GM19397 (cell line): ENCODE measurements around the gene HDDC3.

Experiments used
- ATAC-seq: cut with Tn5 transposase; IDR thresholded peaks from one replicate; pipeline ENCODE4 v1.9.1; 2021; ENCODE audit warnings: mild to moderate bottlenecking, moderate library complexity; ENCODE audit not compliant: unreplicated experiment

The HDDC3 gene, protein sequence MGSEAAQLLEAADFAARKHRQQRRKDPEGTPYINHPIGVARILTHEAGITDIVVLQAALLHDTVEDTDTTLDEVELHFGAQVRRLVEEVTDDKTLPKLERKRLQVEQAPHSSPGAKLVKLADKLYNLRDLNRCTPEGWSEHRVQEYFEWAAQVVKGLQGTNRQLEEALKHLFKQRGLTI

DNA sequence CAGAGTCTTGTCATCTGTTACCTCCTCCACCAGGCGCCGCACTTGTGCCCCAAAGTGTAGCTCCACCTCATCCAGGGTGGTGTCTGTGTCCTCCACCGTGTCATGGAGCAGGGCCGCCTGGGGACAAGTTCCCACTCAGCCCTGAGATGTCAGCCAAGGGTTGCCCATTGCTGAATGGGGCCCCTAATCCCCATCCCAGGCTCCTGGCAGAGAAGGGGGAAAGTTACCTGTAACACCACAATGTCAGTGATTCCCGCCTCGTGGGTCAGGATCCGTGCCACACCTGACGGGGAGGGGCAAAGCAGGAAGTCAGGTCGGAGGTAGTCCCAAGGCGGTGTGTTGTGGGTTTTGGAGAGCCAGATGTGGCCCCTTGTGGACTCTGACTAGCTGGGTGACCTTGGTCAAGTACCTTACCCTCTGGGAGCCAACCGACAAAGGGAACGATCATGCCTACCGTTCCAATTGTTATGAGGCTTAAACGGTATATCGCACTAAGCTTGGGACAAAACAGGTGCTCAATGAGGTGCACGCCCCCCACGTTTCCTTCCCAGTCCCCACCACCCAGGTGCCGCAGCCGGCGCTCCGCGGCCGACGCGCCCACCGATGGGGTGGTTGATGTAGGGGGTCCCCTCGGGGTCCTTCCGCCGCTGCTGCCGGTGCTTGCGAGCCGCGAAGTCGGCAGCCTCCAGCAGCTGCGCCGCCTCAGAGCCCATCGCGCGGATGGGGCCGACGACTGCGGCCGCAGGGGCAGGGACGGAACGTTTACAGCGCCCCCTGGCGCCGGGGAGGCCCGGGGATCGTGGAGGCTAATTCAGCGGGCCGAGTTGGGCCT lies at the start of gene HDDC3:
HDDC3 (minus strand) TSS at position 722 of the 832 bp plus-strand sequence; CDS start at position 713, 9 bp downstream.
- ATAC-seq, result peak; percentile 40

DNA sequence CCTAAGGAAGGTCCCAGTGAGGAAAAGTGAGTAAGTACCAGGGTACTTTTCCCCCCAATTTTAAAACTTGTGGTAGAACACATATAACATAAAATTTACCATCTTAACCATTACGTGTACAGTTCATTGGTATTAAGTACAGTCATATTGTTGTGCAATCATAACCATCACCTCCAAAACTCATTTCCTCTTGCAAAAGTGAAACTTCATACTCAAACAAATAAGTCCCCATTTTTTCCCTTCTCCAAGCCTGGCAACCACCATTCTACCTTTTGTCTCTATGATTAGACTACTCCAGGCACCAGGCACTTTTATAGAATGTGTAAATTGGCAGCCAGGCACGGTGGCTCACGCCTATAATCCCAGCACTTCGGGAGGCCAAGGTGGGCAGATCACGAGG lies 49.8 kb upstream of the HDDC3 start:
- peak; percentile 37 for ATAC-seq

DNA sequence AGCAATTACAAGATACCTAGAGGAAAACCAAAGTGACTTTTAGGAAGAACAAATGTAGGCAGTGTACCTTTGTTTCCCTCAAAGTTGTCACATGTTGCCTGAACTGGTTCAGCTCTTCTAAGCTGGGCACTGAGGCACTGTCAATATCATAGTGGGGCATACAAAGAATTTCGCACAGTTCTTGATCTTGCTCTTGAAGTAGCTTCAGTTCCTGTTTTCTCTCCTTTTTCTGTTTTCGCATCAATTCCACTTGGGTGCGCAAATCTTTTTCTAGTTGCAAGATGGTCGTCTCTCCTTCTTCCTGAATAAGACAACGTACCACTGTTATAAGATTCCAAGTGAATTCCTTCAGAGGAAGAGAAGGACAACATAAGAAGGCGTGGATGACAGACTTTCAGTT lies 49.3 kb upstream of the HDDC3 start:
- peak; percentile 74 for ATAC-seq

DNA sequence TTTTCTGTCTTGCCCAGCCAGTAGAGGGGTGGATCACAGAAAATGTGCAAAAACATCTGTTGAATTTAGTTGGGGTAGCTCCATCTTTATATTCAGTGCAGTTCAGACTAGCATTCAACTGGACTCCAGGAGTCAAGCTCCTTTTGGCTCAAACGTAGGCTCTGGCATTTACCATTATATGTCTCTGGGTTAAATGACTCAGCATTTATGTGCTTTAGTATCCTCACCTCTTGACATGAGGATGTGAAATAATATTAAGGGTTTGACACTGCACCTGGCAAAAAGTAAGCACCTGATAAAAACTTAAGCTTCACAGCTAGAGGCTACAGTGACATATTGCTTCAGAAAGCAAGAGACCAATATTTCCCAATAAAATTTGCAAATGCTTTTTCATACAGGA lies 47.2 kb upstream of the HDDC3 start:
- no peak for ATAC-seq

DNA sequence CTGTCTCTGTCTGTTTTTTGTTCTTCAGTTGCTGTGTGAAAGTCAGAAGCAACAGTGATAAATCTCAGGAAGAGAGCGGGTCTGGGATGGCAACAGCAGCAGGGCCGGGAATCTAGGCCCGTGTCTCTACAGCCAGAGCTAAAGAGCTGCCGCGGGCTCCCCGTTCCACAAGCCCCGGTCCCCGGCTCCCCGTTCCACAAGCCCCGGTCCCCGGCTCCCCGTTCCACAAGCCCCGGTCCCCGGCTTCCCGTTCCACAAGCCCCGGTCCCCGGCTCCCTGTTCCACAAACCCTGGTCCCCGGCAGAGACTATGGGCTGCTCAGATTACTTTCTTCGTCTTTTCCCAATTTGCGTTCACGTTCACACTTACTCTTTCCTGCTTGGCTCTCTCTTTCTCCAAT lies 41.9 kb upstream of the HDDC3 start:
- no peak for ATAC-seq

DNA sequence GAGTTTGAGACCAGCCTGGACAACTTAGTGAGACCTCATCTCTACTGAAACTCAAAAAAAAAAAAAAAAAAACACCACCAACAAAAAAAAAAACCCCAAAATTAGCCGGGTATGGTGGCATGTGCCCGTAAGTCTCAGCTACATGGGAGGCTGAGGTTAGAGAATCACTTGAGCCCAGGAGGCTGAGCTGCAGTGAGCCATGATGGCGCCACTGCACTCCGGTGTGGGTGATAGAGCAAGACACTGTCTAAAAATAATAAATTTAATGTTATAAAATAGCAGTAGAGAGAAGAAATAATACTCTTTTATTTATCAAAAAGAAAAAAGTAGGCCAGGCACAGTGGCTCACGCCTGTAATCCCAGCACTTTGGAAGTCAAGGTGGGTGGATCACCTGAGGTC lies 39.8 kb upstream of the HDDC3 start:
- ATAC-seq, result no peak

DNA sequence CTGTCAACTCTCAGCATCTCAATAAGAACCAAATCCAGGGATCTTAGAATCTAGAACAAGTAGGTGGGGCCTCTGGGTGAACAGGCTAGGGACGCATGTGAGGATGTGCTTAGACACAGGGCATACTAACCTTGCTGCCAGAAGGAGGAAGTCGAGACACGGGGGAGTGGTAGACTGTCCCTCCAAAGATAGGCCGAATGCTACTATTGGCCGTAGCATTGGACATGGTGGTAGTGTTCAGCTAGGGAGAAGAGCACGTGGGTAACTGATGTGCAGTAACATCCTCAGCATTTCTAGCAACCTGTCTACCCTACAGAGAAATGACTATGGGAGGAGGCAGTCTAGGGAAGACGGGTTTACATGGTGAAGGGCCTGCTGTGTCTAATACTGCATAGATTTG lies 37.9 kb upstream of the HDDC3 start:
- ATAC-seq, result no peak

DNA sequence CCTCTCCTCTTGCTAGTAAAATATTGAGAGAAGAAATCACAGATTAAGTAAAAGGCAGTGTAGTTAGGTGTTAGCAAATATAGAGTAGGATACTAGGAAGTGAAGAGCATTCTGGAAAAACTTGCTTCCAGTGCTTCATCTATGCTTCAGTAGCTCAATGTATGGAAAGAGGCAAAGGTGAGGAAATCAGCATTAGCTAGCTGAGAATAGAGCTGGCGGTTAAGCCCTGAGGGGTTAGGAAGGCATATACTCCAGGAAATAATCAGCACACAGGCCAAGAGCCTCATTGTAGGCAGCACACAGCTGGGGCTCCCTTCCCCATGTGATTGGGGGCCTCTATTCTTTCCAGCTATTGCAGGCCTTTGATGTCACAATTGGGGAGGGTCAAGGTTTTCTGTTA lies 36.1 kb upstream of the HDDC3 start:
- ATAC-seq, result no peak

DNA sequence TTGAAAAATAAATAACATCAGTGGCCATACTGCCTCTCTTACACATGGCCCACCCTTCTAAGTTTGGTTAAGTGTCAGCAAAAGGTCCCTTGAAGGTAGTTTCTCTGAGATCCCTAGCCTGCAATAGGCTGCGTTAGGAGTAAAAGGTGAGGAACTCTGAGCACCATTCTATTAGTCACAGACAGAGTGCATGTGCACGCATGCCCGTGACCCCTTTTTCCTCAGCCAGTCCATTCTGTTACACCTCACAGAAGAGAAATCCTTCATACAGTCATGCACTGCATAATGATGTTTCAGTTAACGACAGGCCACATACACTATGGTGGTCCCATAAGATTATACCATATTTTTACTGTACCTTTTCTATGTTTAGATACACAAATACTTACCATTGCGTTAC lies 34.9 kb upstream of the HDDC3 start:
- no peak for ATAC-seq

DNA sequence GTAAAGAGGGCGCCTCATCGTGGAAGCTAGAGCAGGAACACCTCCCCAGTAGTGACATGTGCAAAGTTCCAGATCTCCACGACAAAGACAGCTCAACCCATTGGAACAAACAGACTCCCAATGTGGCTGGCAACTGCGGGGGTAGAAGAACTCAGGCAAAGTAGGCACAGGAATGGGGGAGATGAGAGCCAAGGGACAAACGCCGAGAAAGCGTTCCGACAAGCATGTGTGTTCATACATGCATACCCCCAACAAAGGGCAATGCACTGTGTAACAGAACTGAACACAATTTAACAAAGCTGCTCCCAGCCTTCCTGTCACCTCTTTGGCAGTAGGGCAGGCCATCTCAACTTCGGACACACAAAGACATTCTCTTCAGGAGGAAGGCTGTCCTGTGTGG lies 33.9 kb upstream of the HDDC3 start:
- no peak for ATAC-seq

DNA sequence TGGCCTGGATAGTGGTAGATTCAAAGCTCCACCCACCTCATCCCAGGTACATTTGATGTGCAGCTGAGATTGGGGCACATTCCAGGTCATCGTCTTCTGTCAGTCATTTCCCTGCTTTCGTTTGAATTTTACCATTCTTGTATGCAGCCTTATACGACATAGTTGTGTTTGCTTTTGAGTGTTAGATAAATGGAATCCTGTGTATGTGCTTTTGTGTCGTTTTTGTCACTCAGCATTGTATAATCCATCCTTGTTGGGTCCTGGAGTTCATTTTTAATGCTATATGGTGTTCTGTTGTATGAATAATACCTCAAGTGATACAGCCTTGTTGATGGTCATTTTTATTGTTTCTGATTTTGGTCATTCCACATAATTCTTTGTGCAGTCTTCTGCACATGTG lies 29.7 kb upstream of the HDDC3 start:
- no peak for ATAC-seq

DNA sequence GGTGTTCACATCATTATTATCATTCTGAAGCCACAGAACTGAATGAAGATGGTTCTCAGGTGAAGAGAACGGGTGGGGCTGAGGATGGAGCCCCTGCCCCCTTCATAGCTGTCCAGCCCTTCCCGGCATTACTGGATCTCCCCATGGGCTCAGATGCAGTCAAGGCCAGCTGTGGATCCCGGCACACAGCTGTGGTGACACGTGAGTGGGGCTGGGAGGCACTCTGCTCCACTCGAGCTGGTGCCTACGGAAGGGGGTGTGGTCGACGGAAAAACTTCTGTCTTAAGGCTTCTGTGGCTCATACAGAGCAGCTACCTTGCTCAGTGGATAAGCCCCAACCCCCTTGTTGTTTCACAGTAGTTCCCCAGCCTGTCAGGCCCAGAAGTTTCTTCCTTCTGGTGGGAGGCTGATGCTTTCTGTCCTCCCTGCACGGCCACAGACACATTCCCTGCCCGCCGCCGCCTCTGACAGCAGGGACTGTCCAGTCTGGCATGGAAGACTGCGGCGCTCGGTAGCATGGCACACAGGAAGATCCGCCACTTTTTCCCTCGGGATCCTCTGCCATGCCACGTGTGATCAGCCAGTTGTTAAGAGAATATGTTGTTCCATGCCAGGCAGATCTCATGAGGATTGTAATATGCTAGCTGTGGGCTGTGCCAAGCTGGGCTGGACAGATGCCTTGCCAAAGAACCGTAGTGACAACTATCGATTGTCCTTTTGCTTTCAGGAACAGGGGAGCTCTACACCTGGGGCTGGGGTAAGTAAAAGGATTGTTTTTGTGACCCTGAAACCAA lies 28.1 kb upstream of the HDDC3 start:
- ATAC-seq, result no peak

DNA sequence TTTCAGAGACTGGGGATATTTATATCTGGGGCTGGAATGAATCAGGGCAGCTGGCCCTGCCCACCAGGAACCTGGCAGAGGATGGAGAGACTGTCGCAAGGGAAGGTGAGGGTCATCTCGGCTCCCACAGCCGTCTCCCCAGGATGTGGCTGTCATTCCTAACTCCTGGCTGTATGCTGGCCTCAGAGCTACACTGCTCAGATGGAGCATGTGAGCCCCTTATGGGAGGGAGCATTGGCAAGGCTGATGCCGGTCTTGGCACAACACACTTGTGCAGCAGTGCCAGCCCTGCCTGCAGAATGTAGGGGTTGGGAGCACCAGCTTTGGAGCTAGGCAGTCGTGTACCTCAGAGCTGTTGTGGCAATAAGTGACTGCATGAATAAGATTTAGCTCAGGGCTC lies 27.5 kb upstream of the HDDC3 start:
- no peak for ATAC-seq

DNA sequence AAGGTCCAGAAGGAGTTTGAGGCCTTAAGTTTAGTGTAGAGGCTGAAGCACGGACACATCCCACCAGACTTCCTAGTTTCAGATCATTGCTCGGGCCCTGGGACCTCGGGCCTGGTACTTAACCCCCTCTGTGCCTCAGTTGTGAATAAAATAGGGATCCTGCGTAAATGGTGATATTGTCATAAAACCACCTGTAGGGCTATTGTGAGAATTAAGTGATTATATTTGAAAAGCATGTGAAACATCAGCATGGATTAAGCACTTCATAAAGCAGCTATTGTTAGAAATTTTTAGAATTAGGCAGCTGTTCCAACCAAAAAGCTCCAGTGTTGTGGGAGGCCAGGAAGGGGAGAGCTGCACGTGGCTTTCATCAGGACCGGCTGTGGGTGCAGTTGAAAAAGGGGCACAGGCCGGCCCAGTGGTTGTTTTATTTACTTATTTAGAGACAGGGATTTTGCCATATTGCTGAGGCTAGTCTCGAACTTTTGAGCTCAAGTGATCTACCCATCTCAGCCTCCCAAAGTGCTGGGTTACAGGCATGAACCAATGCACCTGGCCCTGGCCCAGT lies 26.8 kb upstream of the HDDC3 start:
- ATAC-seq, result no peak

DNA sequence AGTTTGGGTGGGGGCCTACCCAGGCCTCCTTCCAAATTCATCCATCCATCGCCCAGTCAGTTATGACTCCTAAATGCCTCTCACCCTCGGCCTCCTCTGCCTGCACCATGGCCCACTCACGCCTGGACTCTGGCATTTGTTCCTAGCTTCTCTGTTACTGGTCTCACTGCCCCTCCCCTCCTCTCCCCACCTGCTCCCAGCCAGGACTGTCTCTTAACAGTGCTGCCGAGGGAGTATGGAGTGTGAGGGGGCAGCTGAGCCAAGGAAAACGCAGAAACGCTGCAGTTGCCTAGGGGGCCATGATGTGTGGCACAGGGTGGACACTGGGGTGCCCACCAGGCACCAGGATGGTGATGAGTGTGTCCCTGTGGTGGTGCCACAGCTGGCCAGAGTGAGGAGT lies 25.4 kb upstream of the HDDC3 start:
- no peak for ATAC-seq

DNA sequence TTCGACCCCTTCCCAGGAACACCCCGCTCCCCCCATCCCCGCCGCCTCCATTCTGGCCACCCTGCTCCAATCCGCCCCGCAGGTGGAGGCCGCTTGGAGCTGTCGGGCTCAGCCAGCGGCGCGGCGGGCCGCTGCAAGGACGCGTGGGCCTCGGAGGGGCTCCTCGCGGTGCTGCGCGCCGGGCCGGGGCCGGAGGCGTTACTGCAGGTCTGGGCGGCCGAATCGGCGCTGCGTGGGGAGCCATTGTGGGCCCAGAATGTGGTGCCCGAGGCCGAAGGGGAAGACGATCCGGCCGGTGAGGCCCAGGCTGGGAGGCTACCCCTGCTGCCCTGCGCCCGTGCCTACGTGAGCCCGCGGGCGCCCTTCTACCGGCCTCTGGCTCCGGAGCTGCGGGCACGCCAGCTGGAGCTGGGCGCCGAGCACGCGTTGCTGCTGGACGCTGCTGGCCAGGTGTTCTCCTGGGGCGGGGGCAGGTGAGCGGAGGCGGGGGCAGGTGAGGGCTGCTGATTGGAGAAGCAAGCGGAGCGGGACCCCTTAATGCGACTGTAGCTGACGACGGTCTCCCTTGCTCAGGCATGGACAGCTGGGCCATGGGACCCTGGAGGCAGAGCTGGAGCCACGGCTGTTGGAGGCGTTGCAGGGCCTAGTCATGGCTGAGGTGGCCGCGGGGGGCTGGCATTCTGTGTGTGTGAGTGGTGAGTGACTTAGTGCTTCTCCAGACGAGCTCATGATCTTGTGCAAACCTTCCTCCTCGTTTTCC lies 24.9 kb upstream of the HDDC3 start:
- ATAC-seq, result no peak

DNA sequence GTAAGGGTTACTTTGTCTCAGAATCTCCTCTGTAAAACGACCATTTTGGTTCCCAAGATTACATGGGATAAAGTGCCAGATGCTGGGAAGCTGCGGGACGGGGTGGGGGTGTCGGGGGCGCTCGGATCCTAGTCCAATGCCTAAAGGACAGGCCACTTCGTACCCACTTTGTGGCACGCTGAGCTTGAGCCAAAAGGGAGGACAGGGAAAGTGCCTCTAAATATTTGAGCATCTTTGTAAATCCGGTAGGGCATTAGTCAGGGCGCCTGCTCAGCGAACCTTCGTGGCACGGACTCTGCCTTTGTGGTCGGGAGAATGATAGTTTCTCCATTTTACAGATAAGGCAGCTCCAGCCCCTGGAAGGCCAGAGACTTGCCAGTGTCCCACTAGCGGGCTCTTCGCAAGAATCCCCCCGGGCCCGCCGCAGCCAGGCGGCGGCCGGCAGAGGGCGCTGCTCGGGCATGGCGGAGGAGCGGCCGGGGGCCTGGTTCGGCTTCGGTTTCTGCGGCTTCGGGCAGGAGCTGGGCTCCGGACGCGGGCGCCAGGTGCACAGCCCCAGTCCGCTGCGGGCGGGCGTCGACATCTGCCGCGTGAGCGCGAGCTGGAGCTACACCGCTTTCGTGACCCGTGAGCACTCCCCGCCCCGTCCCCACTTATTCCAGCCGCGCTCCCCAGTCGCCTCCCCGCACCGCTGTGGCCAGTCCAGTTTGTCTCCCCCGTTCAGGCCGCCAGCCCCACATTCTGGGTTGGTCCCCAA lies 24.1 kb upstream of the HDDC3 start:
- ATAC-seq, result no peak

DNA sequence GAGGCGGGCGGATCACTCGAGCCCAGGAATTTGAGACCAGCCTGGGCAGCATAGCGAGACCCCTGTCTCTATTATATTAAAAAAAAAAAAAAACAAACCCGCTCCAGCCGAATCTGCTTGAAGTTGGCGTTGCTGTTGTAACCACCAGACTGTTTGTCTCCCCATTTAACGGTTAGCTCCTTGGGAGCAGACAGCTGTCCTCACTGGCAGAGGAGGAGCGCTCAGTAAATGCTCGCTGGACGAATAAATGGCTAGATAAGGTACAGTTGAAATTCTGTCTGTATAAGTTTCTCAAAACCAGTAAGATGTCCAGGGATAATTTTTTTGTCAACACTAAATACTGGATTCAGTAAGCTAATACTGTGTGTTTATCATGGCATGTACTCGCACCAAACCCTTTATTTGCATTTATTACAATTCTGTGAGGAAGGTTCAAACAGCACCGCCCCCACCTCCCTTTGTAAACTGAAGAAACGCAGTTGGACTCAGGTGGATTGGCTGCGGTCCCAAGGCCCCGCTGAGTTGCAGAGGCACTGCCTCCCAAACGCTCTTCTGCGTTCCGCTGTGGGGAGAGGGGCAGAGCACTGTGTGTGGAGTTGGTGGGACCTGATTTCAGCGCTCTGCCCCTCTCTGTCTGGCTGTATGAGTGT lies 23.4 kb upstream of the HDDC3 start:
- ATAC-seq, result no peak
